Measurements from ENCODE around the gene TFDP2.

DNA sequence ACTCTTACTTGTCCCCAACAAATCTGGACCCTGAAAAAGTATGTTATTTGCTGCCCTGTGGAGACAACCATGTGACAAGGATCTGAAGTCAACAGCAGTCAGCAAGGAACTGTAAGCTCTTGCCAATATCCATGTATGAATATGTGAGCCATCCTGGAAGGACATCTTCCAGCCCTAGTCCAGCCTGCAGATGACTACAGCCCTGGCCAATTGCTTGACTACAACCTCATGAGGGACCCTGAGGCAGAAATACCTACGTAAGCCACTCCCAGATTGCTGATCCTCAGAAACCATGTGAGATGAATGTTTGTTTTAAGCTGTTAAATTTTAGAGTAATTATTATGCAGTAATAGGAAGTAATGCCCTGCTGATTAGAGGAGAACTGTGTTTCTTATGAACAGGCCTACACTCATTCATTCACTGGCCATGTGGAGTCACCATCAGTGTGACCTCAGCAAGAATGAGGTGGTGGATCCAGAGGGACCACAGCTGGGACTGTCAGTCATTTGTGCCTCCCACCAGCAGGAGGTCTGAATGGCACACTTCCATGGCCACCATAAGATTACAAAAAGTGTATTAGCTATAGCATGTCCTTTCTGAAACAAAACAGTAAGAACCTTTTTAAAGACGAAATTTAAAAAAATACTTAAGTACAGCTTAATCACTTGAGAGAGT is 92.6 kb downstream of the TFDP2 start:
- TF ChIP-seq, protein P1, sequence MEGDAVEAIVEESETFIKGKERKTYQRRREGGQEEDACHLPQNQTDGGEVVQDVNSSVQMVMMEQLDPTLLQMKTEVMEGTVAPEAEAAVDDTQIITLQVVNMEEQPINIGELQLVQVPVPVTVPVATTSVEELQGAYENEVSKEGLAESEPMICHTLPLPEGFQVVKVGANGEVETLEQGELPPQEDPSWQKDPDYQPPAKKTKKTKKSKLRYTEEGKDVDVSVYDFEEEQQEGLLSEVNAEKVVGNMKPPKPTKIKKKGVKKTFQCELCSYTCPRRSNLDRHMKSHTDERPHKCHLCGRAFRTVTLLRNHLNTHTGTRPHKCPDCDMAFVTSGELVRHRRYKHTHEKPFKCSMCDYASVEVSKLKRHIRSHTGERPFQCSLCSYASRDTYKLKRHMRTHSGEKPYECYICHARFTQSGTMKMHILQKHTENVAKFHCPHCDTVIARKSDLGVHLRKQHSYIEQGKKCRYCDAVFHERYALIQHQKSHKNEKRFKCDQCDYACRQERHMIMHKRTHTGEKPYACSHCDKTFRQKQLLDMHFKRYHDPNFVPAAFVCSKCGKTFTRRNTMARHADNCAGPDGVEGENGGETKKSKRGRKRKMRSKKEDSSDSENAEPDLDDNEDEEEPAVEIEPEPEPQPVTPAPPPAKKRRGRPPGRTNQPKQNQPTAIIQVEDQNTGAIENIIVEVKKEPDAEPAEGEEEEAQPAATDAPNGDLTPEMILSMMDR (IDR thresholded peaks at IDR 0.05) = no peak
- TF ChIP-seq POLR2AphosphoS5 (IDR thresholded peaks at IDR 0.05) (no peak), POLR2A (IDR thresholded peaks at IDR 0.05; ENCODE audit: low read depth) (no peak), EP300 (IDR thresholded peaks at IDR 0.05) (no peak)

Measured in esophagus muscularis mucosa (tissue), 4 donors.